Measurements from ENCODE around the gene PIK3C3.

GRCh38 chr18:42004653-42005052, 49.6 kb downstream of the PIK3C3 start:
- no peak for TF ChIP-seq CTCF (IDR thresholded peaks at IDR 0.05)
- no peak for TF ChIP-seq POLR2A (IDR thresholded peaks at IDR 0.05)
